ENCODE data around the gene AREG.

The AREG gene

GRCh38 chr4:74431113-74431826 is 13.7 kb upstream of the AREG start:
- FAIRE-seq = peak; percentile 96

DNA sequence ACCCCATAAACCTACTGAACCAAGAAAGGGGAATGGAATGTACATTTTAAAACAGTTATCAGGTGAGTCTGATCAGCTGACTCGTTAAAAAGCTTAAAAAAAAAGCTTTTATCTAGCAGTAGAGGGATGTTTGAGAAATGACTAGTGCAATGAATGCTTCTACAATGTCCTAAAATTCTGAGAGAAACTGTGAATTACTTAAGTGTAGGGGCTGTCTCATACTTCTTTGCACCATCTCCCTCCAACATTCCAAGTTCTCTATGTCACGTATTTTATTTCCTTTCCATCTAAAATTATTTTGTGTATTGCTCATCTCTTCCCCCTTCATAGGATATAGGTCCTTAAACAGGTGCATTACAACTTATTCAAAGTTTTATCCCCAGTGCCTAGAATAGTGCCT is 11.9 kb upstream of the AREG start:
- no peak for FAIRE-seq

More at GRCh38 chr4:74431113-74431826, 13.7 kb upstream of the AREG start:
- peak; percentile 4 for DNase-seq (ENCODE audit: insufficient read length, low spot score)

GRCh38 chr4:74433541-74434172 is 11.3 kb upstream of the AREG start:
- FAIRE-seq = no peak
- DNase-seq (ENCODE audit: insufficient read length, low spot score) = no peak

More for the DNA sequence above, 11.9 kb upstream of the AREG start:
- DNase-seq (ENCODE audit: insufficient read length, low spot score) = no peak

- no peak for FAIRE-seq
These were observed 9.6 kb upstream of the AREG start for GRCh38 chr4:74435296-74435695.

GRCh38 chr4:74437866-74438265 is 7.1 kb upstream of the AREG start:
- FAIRE-seq (no peak), DNase-seq (ENCODE audit: insufficient read length, low spot score) (no peak)

More at GRCh38 chr4:74435296-74435695, 9.6 kb upstream of the AREG start:
- no peak for DNase-seq (ENCODE audit: insufficient read length, low spot score)

DNA sequence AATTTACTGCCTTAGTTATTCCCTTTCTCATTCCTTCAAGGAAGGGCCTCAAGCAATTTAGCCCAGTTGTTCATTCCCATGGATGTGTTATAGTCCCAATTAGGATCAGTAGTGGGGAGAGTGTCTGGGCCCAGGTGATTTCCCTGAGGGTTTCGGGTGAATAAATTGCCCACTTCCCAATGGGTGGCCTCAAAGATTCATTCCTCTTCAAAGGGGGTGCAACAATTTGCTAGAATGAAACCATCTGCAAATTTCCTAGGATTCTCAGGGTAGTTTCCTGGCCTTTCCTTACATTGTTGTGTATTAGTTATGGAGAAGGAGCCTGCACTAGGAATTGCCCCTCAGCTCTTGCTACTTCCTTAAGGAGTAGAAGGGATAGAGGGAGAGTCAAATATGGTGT is 6.3 kb upstream of the AREG start:
- DNase-seq (ENCODE audit: insufficient read length, low spot score) = no peak
- FAIRE-seq = no peak

GRCh38 chr4:74439952-74440351 is 5.0 kb upstream of the AREG start:
- DNase-seq (ENCODE audit: insufficient read length, low spot score) = no peak
- FAIRE-seq = no peak

DNA sequence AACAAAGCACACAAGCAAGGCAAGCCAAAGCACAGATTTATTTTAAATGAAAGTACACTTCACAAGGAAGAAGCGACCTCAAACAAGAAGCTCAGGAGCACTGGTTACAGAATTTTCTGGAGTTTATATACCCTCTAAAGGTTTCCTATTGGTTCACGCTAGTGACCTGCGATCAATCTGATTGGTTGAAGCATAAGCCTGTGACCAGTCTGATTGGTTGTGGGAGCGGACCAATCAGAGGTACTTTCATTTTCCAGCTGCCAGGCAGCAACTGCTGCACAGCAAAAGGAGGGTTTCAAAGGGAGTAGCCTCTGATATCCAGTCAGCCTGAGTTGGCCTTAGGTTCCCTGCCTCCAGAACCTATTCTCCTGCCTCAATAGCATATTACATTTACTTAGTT is 4.6 kb upstream of the AREG start:
- FAIRE-seq (no peak), DNase-seq (ENCODE audit: insufficient read length, low spot score) (no peak)

DNA sequence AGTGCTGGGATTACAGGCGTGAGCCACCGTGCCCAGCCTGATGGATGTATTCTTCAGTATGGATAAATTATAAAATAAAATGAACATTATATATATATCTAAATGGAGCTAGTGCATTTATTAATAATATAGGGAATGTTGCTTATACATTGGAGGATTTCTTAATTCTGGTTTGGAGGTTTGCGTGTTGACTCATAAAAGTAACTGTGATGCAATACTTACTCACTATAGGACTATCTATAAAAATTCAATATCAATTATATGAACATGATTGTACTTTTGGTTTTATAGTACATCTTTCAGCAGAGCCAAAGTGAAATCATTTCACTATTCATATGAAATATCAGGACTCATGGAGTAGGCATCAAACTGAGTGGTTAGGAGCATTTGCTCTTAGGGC is 3.2 kb upstream of the AREG start:
- FAIRE-seq = no peak
- DNase-seq (ENCODE audit: insufficient read length, low spot score) = no peak

DNA sequence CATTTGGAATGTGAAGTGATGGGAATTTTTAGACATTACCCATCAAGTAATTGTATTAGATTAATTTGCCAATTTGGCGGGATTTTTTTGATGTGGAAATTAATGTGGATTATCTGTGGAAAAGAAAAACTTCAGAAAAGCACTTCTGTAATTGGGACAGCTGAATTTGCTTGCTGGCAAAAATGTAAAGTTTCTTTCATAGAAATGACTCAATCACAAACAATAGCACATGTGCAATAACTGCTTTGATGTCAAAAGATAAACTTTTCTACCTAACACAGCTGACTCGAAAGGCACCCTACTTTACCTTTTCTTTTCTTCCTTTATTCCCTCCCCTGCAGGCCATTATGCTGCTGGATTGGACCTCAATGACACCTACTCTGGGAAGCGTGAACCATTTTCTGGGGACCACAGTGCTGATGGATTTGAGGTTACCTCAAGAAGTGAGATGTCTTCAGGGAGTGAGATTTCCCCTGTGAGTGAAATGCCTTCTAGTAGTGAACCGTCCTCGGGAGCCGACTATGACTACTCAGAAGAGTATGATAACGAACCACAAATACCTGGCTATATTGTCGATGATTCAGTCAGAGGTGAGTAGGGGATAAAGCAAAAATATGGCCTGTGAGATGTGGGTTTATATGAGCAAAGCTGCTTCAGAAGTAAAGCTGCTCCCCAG is 1.4 kb downstream of the AREG start:
- DNase-seq (ENCODE audit: insufficient read length, low spot score) (no peak), FAIRE-seq (peak; percentile 37)

DNA sequence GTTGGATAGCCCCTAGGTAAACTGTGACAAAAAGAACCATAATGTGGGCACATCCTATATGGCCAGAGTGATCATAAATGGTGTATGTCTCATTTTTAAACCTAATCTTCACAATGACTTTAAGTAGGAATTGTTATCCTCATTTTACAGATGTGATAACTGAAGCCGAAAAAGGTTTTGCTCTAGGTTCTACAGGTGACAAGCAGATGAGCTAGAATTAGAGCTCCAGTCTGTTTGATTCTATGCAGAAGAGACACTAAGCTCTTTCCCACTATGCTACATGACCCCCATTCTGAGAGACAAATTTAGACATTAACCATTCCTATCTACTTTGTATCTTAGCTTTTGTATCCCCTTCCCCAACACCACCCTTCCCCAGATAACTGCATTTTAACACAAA is 2.0 kb downstream of the AREG start:
- DNase-seq (ENCODE audit: insufficient read length, low spot score) = no peak
- no peak for FAIRE-seq

GRCh38 chr4:74447636-74448233 is 2.8 kb downstream of the AREG start:
- DNase-seq (ENCODE audit: insufficient read length, low spot score) = no peak
- FAIRE-seq = no peak

- DNase-seq (ENCODE audit: insufficient read length, low spot score) (no peak), FAIRE-seq (no peak)
These were observed 4.8 kb downstream of the AREG start for GRCh38 chr4:74449571-74450297.

GRCh38 chr4:74450298-74450683 is 5.4 kb downstream of the AREG start:
- FAIRE-seq (no peak), DNase-seq (ENCODE audit: insufficient read length, low spot score) (no peak)

DNA sequence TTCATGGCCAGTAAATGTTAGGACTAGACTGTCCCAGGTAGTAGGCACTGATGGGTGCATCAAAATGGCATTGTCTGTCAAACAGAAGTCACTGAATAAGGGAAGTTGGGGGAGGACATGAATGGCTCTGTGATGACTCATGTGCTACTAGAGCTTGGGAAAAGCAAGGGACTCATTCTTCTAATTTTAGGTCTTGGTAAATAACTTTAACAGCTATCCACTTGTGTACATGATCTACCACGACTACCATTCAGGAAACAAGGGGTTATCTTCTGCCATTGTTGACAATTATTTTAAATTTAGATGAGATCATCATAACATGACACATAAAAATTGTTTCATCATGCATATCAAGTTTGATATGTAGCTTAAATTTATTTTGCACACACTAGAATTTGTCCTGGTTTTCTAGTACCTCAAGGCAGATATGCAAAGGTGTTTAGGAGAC is 6.3 kb downstream of the AREG start:
- FAIRE-seq (no peak), DNase-seq (ENCODE audit: insufficient read length, low spot score) (no peak)

DNA sequence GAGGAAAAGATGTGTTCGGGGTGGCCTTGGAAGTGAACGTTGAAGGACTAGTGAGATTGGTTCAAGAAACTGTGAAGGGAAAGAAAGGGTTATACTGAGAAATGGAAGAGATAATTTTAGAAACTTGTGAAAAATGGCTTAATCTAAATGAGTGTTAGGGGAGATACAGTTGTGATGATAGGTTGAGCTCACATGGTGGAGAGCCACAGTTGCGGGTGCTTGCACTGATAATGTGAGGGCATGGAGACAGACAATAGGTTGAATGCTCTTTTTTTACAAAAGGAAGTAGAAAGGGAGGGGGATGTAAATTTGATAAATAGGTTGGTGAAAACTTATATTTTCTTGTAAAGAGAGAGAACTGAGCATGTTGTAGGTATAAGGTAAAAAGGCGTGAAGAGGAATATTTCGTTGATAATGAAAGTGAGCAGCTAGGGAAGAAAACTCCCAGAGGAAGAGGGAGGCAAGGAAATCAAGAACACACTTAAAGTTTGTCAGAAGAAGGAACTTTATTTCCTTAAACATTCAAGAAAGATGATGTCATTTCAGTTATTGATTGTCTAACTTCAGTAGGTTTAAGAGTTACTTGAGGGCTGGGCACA is 8.2 kb downstream of the AREG start:
- FAIRE-seq (no peak), DNase-seq (ENCODE audit: insufficient read length, low spot score) (no peak)

- no peak for FAIRE-seq
- no peak for DNase-seq (ENCODE audit: insufficient read length, low spot score)
These were observed 9.2 kb downstream of the AREG start for GRCh38 chr4:74453829-74454742.

- FAIRE-seq (no peak), DNase-seq (ENCODE audit: insufficient read length, low spot score) (no peak)
These were observed 10.6 kb downstream of the AREG start for GRCh38 chr4:74455361-74456055.
